Endothelial cell of umbilical vein (primary cell): ENCODE measurements around the gene PTPRO. TPM values are rescaled to one million over a fixed set of nuclear protein-coding genes. Genes with fewer than 3 reads are reported as not detected.

Experiments used
- BruUV-seq: library from RNA; stranded (reverse); fragments of 400-500 nt; replicated peaks from 2 replicates; lab custom pipeline; 2021; lab: Mats Ljungman, UMichigan
- CTCF ChIA-PET: fragments of 300-600, 350-600 bp; sonication (Branson Sonifier 250); formaldehyde crosslinking; loops from one replicate; lab custom pipeline; 2021; ENCODE audit warnings: antibody characterized with exemption, inconsistent platforms; lab: Charles Lee
- POLR2A ChIA-PET: fragments of 300-600, 350-600 bp; sonication (Branson Sonifier 250); formaldehyde crosslinking; loops from one replicate; lab custom pipeline; 2021; ENCODE audit warnings: antibody characterized with exemption, inconsistent platforms; lab: Charles Lee
- DNase-seq: peaks from one replicate; pipeline ENCODE4 v3.0.0-alpha.2; 2011; ENCODE audit warnings: low read depth, low spot score
- FAIRE-seq: peaks from 2 replicates; lab custom pipeline; 2011; peaks lifted over from hg19 to GRCh38; lab: Jason Lieb, UNC
- H2AFZ ChIP-seq: 2 replicates; pipeline ENCODE4 v1.6.0; 2012; ENCODE audit warnings: low read depth, low read length, control low read depth, inconsistent platforms
- H3K27ac ChIP-seq: 2 replicates; pipeline ENCODE4 v1.5.1; 2011; ENCODE audit warnings: low read depth, mild to moderate bottlenecking, control low read depth, low read length, moderate library complexity; ENCODE audit not compliant: insufficient read depth
- H3K27me3 ChIP-seq, 2 experiments: 2 replicates each; pipeline versions ENCODE4 v1.6.0 to v1.6.1; 2011; ENCODE audit warnings: low read length in 2 of 2, mixed read lengths in 1 of 2; ENCODE audit not compliant: control insufficient read depth in 2 of 2, insufficient read depth in 2 of 2
- H3K36me3 ChIP-seq, 2 experiments: 2 replicates in 1 of 2; 3 replicates in 1 of 2; pipeline ENCODE4 v1.5.1; 2011; ENCODE audit warnings: low read length in 2 of 2, mild to moderate bottlenecking in 1 of 2, moderate library complexity in 1 of 2; ENCODE audit not compliant: control insufficient read depth in 2 of 2, insufficient read depth in 2 of 2; ENCODE audit errors: extremely low read depth in 1 of 2
- H3K4me1 ChIP-seq: 3 replicates; pipeline ENCODE4 v1.5.1; 2011; ENCODE audit warnings: mild to moderate bottlenecking, low read length; ENCODE audit not compliant: control insufficient read depth, insufficient read depth; ENCODE audit errors: extremely low read depth
- H3K4me2 ChIP-seq: 2 replicates; pipeline ENCODE4 v1.6.1; 2011; ENCODE audit warnings: low read length, control low read depth, mixed read lengths; ENCODE audit not compliant: insufficient read depth
- H3K4me3 ChIP-seq, 3 experiments: fragments of 200-600 bp in 1 of 3; sonication (generic), shearing (Covaris generic) in 1 of 3; replicated peaks in 1 of 3; 2 replicates each; pipeline ENCODE4 v1.5.1; 2011 to 2016; ENCODE audit warnings: control low read depth in 3 of 3, low read length in 3 of 3, mild to moderate bottlenecking in 2 of 3, inconsistent platforms in 1 of 3, low read depth in 1 of 3, moderate library complexity in 1 of 3; ENCODE audit not compliant: insufficient read depth in 1 of 3
- H3K79me2 ChIP-seq: 2 replicates; pipeline ENCODE4 v1.6.0; 2012; ENCODE audit warnings: low read length, inconsistent platforms; ENCODE audit not compliant: control insufficient read depth, insufficient read depth
- H3K9ac ChIP-seq: replicated peaks from 2 replicates; pipeline ENCODE3; 2011; ENCODE audit warnings: low read length, control low read depth; ENCODE audit not compliant: insufficient read depth; ENCODE audit errors: extremely low read depth
- H3K9me1 ChIP-seq: replicated peaks from 3 replicates; pipeline ENCODE4 v1.6.0; 2011; ENCODE audit warnings: mild to moderate bottlenecking, low read length; ENCODE audit not compliant: control insufficient read depth, insufficient read depth; ENCODE audit errors: extremely low read depth
- H3K9me3 ChIP-seq: replicated peaks from 2 replicates; pipeline ENCODE4 v1.5.1; 2012; ENCODE audit warnings: low read length, inconsistent platforms; ENCODE audit not compliant: control insufficient read depth, insufficient read depth
- H4K20me1 ChIP-seq: replicated peaks from 2 replicates; pipeline ENCODE3; 2011; ENCODE audit warnings: mild to moderate bottlenecking, low read length; ENCODE audit not compliant: control insufficient read depth, insufficient read depth; ENCODE audit errors: extremely low read depth
- FOS ChIP-seq: IDR thresholded peaks from 2 replicates; pipeline ENCODE4 v1.6.1; 2011; ENCODE audit warnings: mild to moderate bottlenecking, low read length, moderate library complexity, borderline replicate concordance; ENCODE audit not compliant: insufficient read depth
- JUN ChIP-seq: IDR thresholded peaks from 2 replicates; pipeline ENCODE4 v1.6.1; 2011; ENCODE audit warnings: borderline replicate concordance, low read depth; ENCODE audit not compliant: insufficient read length, insufficient read depth
- MAX ChIP-seq: IDR thresholded peaks from 2 replicates; pipeline ENCODE4 v1.6.1; 2011; ENCODE audit not compliant: insufficient read depth, insufficient read length
- POLR2AphosphoS5 ChIP-seq: IDR thresholded peaks from 2 replicates; pipeline ENCODE4 v1.6.1; 2012; ENCODE audit warnings: low read depth, mild to moderate bottlenecking, control low read depth, low read length, moderate library complexity; ENCODE audit not compliant: insufficient read depth
- dilution Hi-C: fragments of 300-500 bp; cut with MboI; formaldehyde crosslinking; loops from one replicate; pipeline ENCODE4 v1.15.0; 2019; ENCODE audit warnings: low sequenced_read_pairs; ENCODE audit not compliant: extremely low pct_ligation_motif_present
- intact Hi-C: fragments of 100-400 bp; cut with micrococcal nuclease; formaldehyde crosslinking; loops from one replicate; pipeline ENCODE4 v1.10.0; 2022
- polyA plus RNA-seq, 4 experiments: library from polyadenylated mRNA; depleted of rRNA in 3 of 4; stranded (reverse) in 3 of 4; unstranded in 1 of 4; fragments of >200 nt; gene quantifications; 2 replicates each; pipeline versions ENCODE4 v1.2.1 to v1.2.3, GENCODE V29; 2011 to 2012; ENCODE audit warnings: missing spikeins in 1 of 4
- total RNA-seq: library from RNA; stranded (reverse); gene quantifications from 2 replicates; pipeline ENCODE4 v1.2.3, GENCODE V29; 2021
- TF ChIP-seq, protein P1 (sequence below), 2 donors: IDR thresholded peaks; 1 replicate in 1 of 2; 2 replicates in 1 of 2; pipeline ENCODE4 v1.5.1; 2011; ENCODE audit warnings: low read length in 2 of 2, mild to moderate bottlenecking in 2 of 2, moderate library complexity in 2 of 2, control low read depth in 1 of 2, inconsistent platforms in 1 of 2, low read depth in 1 of 2; ENCODE audit not compliant: insufficient read depth in 1 of 2; ENCODE audit errors: extremely low read depth in 1 of 2

The PTPRO gene
- total and polyA plus RNA-seq, 2 donors (not counting 3 experiments of a cell fraction or from before 2014, with no cell fraction given): not detected

- no peak for TF ChIP-seq POLR2AphosphoS5
- TF ChIP-seq, protein P1, sequence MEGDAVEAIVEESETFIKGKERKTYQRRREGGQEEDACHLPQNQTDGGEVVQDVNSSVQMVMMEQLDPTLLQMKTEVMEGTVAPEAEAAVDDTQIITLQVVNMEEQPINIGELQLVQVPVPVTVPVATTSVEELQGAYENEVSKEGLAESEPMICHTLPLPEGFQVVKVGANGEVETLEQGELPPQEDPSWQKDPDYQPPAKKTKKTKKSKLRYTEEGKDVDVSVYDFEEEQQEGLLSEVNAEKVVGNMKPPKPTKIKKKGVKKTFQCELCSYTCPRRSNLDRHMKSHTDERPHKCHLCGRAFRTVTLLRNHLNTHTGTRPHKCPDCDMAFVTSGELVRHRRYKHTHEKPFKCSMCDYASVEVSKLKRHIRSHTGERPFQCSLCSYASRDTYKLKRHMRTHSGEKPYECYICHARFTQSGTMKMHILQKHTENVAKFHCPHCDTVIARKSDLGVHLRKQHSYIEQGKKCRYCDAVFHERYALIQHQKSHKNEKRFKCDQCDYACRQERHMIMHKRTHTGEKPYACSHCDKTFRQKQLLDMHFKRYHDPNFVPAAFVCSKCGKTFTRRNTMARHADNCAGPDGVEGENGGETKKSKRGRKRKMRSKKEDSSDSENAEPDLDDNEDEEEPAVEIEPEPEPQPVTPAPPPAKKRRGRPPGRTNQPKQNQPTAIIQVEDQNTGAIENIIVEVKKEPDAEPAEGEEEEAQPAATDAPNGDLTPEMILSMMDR (IDR thresholded peaks at IDR 0.05; ENCODE audit: extremely low read depth in 1 of 2, insufficient read depth in 1 of 2, low read depth in 1 of 2, low read length in 2 of 2): peak; percentile 22 to 27
- no peak for TF ChIP-seq MAX
- no peak for TF ChIP-seq FOS
- TF ChIP-seq JUN: no peak
- ChIA-PET POLR2A (no interaction called here), CTCF (interaction anchor here (0.6 to 1.9 kb wide), 20 partner anchors 9 to 798 kb away, joined by 3 to 46 read pairs (median 4); partner anchors contain the start of gene RERG)
- H3K4me1 ChIP-seq: no peaks in the 10 kb centered on the region
- no peak overlapping the region for H2AFZ ChIP-seq
- intact Hi-C loops (loop anchor here (1.0 to 10.0 kb wide), 4 partner anchors 246 to 798 kb away; no protein-coding TSS in a partner anchor), dilution Hi-C loops (no loop called here)
- H3K79me2 ChIP-seq: no peaks in the 10 kb centered on the region
- no peaks in the 10 kb centered on the region for H3K9me1 ChIP-seq
- no peaks in the 10 kb centered on the region for H3K9me3 ChIP-seq
- no peak overlapping the region for H3K9ac ChIP-seq
- H3K4me3 ChIP-seq: no peak overlapping the region
- H3K36me3 ChIP-seq: no peaks in the 10 kb centered on the region
- DNase-seq (peak; percentile 54), FAIRE-seq (peak; percentile 73)
- H3K4me2 ChIP-seq: no peak overlapping the region
- H3K27ac ChIP-seq: no peak overlapping the region
- H3K27me3 ChIP-seq: peaks cover 6 to 24% of the 10 kb centered on the region in 2 experiments
- no peaks in the 10 kb centered on the region for H4K20me1 ChIP-seq
- no TSS peak for BruUV-seq
Measured at GRCh38 chr12:15522574-15523187, 200.4 kb downstream of the PTPRO start.
